ENCODE results near the gene CCDC89. TPM values are rescaled to one million over a fixed set of nuclear protein-coding genes. Genes with fewer than 3 reads are reported as not detected.

CCDC89 gene
- total and polyA plus RNA-seq, 2 donors (not counting 1 experiment from before 2014, with no cell fraction given) = not detected

DNA sequence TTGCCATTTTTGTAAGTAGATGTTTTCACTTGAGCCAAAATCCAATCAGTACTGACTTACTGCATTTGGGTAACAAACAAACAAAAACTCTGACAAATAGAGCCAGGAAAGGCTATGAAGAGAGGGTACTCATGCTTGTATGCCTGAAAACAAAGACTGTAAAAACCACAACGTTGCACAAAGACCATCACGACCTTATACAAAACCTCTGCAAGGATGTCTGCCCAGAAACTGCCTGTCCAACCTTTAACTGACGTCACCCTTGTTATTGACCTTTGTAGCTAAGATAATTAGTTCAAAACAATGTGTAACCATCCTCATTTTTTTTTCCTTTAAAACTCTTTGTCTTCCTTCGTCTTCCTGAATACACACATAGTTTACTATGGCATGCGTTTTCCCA is 20.3 kb downstream of the CCDC89 start:
- H3K27ac Mint-ChIP-seq = peak overlapping the region; percentile 35
- peaks cover 33% of the 10 kb centered on the region for H3K79me2 ChIP-seq (ENCODE audit: control insufficient read depth, insufficient read depth, low read length)
- H3K4me2 ChIP-seq (replicated peaks; ENCODE audit: low read depth, low read length, poor library complexity, severe bottlenecking) = peak overlapping the region; percentile 79
- CTCF ChIA-PET = interaction anchor here (1.5 kb wide), 1 partner anchor 14 kb away, joined by 3 read pairs; no protein-coding TSS in a partner anchor
- peak overlapping the region; percentile 86 for H3K9ac ChIP-seq (ENCODE audit: low read length)
- peaks cover 32% of the 10 kb centered on the region for H4K20me1 ChIP-seq (ENCODE audit: control insufficient read depth, insufficient read depth, low read length, poor library complexity, severe bottlenecking)
- peaks cover 0 to 3% (median 0%) of the 10 kb centered on the region in 3 donors for H3K9me3 ChIP-seq (ENCODE audit: control extremely low read depth in 1 of 3, control insufficient read depth in 2 of 3, insufficient read depth in 1 of 3, low read length in 2 of 3)
- intact Hi-C loops (cut with micrococcal nuclease) = loop anchor here (1.0 to 10.0 kb wide), 5 partner anchors 17 to 637 kb away; partner anchors contain the start of genes CCDC83, HIKESHI and TMEM126A
- H3K4me3 Mint-ChIP-seq = peak overlapping the region; percentile 55
- TF ChIP-seq, protein P1, sequence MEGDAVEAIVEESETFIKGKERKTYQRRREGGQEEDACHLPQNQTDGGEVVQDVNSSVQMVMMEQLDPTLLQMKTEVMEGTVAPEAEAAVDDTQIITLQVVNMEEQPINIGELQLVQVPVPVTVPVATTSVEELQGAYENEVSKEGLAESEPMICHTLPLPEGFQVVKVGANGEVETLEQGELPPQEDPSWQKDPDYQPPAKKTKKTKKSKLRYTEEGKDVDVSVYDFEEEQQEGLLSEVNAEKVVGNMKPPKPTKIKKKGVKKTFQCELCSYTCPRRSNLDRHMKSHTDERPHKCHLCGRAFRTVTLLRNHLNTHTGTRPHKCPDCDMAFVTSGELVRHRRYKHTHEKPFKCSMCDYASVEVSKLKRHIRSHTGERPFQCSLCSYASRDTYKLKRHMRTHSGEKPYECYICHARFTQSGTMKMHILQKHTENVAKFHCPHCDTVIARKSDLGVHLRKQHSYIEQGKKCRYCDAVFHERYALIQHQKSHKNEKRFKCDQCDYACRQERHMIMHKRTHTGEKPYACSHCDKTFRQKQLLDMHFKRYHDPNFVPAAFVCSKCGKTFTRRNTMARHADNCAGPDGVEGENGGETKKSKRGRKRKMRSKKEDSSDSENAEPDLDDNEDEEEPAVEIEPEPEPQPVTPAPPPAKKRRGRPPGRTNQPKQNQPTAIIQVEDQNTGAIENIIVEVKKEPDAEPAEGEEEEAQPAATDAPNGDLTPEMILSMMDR (IDR thresholded peaks at IDR 0.05) = no peak
- TF ChIP-seq EZH2 (IDR thresholded peaks at IDR 0.05; ENCODE audit: borderline replicate concordance, insufficient read depth, low read depth, low read length, poor library complexity, severe bottlenecking) = no peak
- peak overlapping the region; percentile 78 for H2AFZ ChIP-seq (ENCODE audit: insufficient read depth, low read depth, low read length, poor library complexity, severe bottlenecking)
- no peak overlapping the region for H3K27ac ChIP-seq (ENCODE audit: low read length in 2 of 2)
- no peaks in the 10 kb centered on the region for H3K9me3 Mint-ChIP-seq (ENCODE audit: insufficient read depth)
- ATAC-seq (ENCODE audit: low read depth) (no peak), DNase-seq (no peak)
- no peaks in the 10 kb centered on the region for H3K27me3 Mint-ChIP-seq
- H3K4me3 ChIP-seq (ENCODE audit: control extremely low read depth in 1 of 5, extremely low read depth in 1 of 5, insufficient read depth in 1 of 5, low read depth in 2 of 5, low read length in 4 of 5) = peak overlapping the region in 1 of 5 experiments; percentile 89
- H3K27me3 ChIP-seq (replicated peaks in 1 of 4; ENCODE audit: control extremely low read depth in 1 of 4, control insufficient read depth in 3 of 4, insufficient read depth in 4 of 4, low read length in 3 of 4) = no peaks in the 10 kb centered on the region
- peaks cover 38% of the 10 kb centered on the region for H3K4me1 Mint-ChIP-seq
- peaks cover 0 to 6% of the 10 kb centered on the region in 2 experiments for H3K36me3 ChIP-seq (replicated peaks in 1 of 2; ENCODE audit: control extremely low read depth in 1 of 2, control insufficient read depth in 1 of 2, extremely low read depth in 1 of 2, insufficient read depth in 2 of 2, low read length in 1 of 2)
- POLR2A ChIA-PET = no interaction called here
- peaks cover 16 to 21% of the 10 kb centered on the region in 2 donors for H3K4me1 ChIP-seq (ENCODE audit: control insufficient read depth in 2 of 2, insufficient read depth in 2 of 2, low read length in 2 of 2)
- WGBS (ENCODE audit: insufficient coverage) = 75% methylated on average over 4 of the region's 5 CpGs
